Jurkat, Clone E6-1 (cell line): ENCODE measurements around the gene DYNLL1.

ENCODE experiments used
- DNase-seq: peaks from one replicate; pipeline ENCODE4 v3.0.0-alpha.2; 2011; ENCODE audit warnings: low read depth, low spot score
- H3K4me3 ChIP-seq: 2 replicates; pipeline ENCODE4 v1.5.1; 2011; ENCODE audit warnings: mild to moderate bottlenecking, low read length, control low read depth, moderate library complexity

Gene DYNLL1

DNA sequence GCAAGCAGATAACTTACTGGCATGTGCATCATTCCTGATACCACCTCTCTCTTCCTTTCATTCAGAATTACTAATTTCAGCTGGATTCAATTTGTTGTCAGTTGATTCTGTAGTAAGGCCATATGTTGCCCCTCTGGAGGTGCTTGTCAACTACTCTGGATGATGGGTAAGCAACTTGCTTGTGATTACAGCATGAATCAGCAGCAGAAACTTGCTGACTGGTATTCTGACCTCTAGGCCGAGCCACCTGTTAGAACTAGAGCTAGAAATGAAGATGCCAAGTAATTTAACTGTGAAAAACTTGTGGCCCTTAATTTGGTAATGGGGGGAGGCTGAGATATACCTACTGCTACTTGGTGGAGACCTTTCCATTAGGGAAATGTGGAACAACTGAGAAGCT is 43.4 kb downstream of the DYNLL1 start:
- no peak overlapping the region for H3K4me3 ChIP-seq
- no peak for DNase-seq

GRCh38 chr12:120540445-120540844 is 44.5 kb downstream of the DYNLL1 start:
- H3K4me3 ChIP-seq: no peak overlapping the region
- no peak for DNase-seq

- DNase-seq: no peak
- H3K4me3 ChIP-seq: no peak overlapping the region
Observed at GRCh38 chr12:120542166-120542565, 46.3 kb downstream of the DYNLL1 start.

- DNase-seq: no peak
- H3K4me3 ChIP-seq: no peak overlapping the region
Observed at GRCh38 chr12:120544691-120545090, 48.8 kb downstream of the DYNLL1 start.

DNA sequence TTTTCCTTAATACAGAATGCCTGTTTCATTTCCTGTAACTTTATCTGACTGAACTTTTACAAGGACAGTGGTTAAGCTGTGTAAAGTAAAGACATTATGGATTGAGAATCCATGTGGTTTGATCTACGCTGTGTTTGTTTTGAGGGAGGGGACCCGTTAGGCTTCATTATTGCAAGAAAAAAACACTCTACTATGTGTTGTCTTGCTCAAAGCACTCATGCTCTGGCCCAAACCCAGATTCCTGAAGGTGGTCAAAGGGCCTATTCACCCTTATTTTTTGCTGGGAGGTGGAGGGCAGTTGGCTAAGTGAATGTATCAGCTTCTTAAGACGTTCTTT is 50.1 kb downstream of the DYNLL1 start:
- DNase-seq: no peak

More for the DNA sequence above, 50.1 kb downstream of the DYNLL1 start:
- H3K4me3 ChIP-seq: no peak overlapping the region
